DMS79 treated with DMSO at 0.1 percent for 48 hours (cell line): ENCODE measurements around the gene NEK5.
A peak's percentile ranks its signal among the peaks of the same experiment; 100 is the strongest.
"Not testable (repeated sequence)": the region's sequence is repeated elsewhere in the genome, so short reads cannot be mapped to it uniquely, and the experiment has no call there.

Experiments used
- DNase-seq: peaks from one replicate; lab custom pipeline; 2025; lab: John Stamatoyannopoulos, UW

The NEK5 gene

GRCh38 chr13:52136763-52137162, 7.9 kb upstream of the NEK5 start:
- no peak for DNase-seq

GRCh38 chr13:52130641-52131040, 1.8 kb upstream of the NEK5 start:
- no peak for DNase-seq

GRCh38 chr13:52127783-52128702, 830 bp downstream of the NEK5 start:
- peak; percentile 41 for DNase-seq

- no peak for DNase-seq
Measured at GRCh38 chr13:52127378-52127777, 1.5 kb downstream of the NEK5 start.

- DNase-seq: no peak
Measured at GRCh38 chr13:52125547-52125946, 3.3 kb downstream of the NEK5 start.

- no peak for DNase-seq
Measured at GRCh38 chr13:52118595-52118994, 10.3 kb downstream of the NEK5 start.

GRCh38 chr13:52118095-52118494, 10.8 kb downstream of the NEK5 start:
- no peak for DNase-seq

- DNase-seq: peak; percentile 0
Measured at GRCh38 chr13:52112591-52112990, 16.3 kb downstream of the NEK5 start.

- DNase-seq: no peak
Measured at GRCh38 chr13:52109116-52109670, 19.7 kb downstream of the NEK5 start.

GRCh38 chr13:52105841-52106240, 23.0 kb downstream of the NEK5 start:
- DNase-seq: no peak

GRCh38 chr13:52104624-52105023, 24.2 kb downstream of the NEK5 start:
- no peak for DNase-seq

- DNase-seq: no peak
Measured at GRCh38 chr13:52103386-52103785, 25.5 kb downstream of the NEK5 start.

- not testable (repeated sequence) for DNase-seq
Measured at GRCh38 chr13:52102423-52102822, 26.4 kb downstream of the NEK5 start.

- DNase-seq: no peak
Measured at GRCh38 chr13:52097197-52097596, 31.7 kb downstream of the NEK5 start.

- no peak for DNase-seq
Measured at GRCh38 chr13:52096748-52097147, 32.1 kb downstream of the NEK5 start.

- no peak for DNase-seq
Measured at GRCh38 chr13:52096062-52096461, 32.8 kb downstream of the NEK5 start.

- no peak for DNase-seq
Measured at GRCh38 chr13:52092087-52092486, 36.8 kb downstream of the NEK5 start.

- DNase-seq: no peak
Measured at GRCh38 chr13:52091473-52091872, 37.4 kb downstream of the NEK5 start.

- no peak for DNase-seq
Measured at GRCh38 chr13:52085421-52085820, 43.5 kb downstream of the NEK5 start.

- not testable (repeated sequence) for DNase-seq
Measured at GRCh38 chr13:52084981-52085380, 43.9 kb downstream of the NEK5 start.

GRCh38 chr13:52082601-52083000, 46.3 kb downstream of the NEK5 start:
- DNase-seq: no peak

GRCh38 chr13:52079891-52080290, 49.0 kb downstream of the NEK5 start:
- not testable (repeated sequence) for DNase-seq

- DNase-seq: no peak
Measured at GRCh38 chr13:52070929-52071523, 57.8 kb downstream of the NEK5 start.
